22Rv1 (cell line): ENCODE results near the gene D2HGDH.
"Not testable (repeated sequence)": the region's sequence is repeated elsewhere in the genome, so short reads cannot be mapped to it uniquely, and the experiment has no call there.

Source experiments
- H3K27ac ChIP-seq: fragments of 450-650 bp; 2 replicates; pipeline ENCODE4 v1.5.1; 2017
- CTCF ChIP-seq: fragments of 450-650 bp; IDR thresholded peaks from 2 replicates; pipeline ENCODE4 v1.5.1; 2017; ENCODE audit warnings: mild to moderate bottlenecking
- ZFX ChIP-seq: fragments of 450-650 bp; IDR thresholded peaks from 2 replicates; pipeline ENCODE4 v1.6.1; 2017; ENCODE audit warnings: antibody characterized with exemption, borderline replicate concordance

D2HGDH gene

GRCh38 chr2:241724975-241725870, 9.2 kb upstream of the D2HGDH start:
- H3K27ac ChIP-seq, result no peak overlapping the region
- TF ChIP-seq CTCF, result no peak
- no peak for TF ChIP-seq ZFX

- no peak overlapping the region for H3K27ac ChIP-seq
- TF ChIP-seq CTCF, result no peak
- no peak for TF ChIP-seq ZFX
Observed at GRCh38 chr2:241726459-241726858, 8.0 kb upstream of the D2HGDH start.

- TF ChIP-seq ZFX (no peak), CTCF (no peak)
- no peak overlapping the region for H3K27ac ChIP-seq
Observed at GRCh38 chr2:241728000-241728399, 6.4 kb upstream of the D2HGDH start.

GRCh38 chr2:241728627-241729026, 5.8 kb upstream of the D2HGDH start:
- TF ChIP-seq ZFX (no peak), CTCF (no peak)
- H3K27ac ChIP-seq, result no peak overlapping the region

- TF ChIP-seq ZFX, result no peak
- TF ChIP-seq CTCF, result no peak
- H3K27ac ChIP-seq, result no peak overlapping the region
Observed at GRCh38 chr2:241729868-241730267, 4.6 kb upstream of the D2HGDH start.

- H3K27ac ChIP-seq, result no peak overlapping the region
- no peak for TF ChIP-seq CTCF
- TF ChIP-seq ZFX, result no peak
Observed at GRCh38 chr2:241730671-241731293, 3.6 kb upstream of the D2HGDH start.

- H3K27ac ChIP-seq, result not testable (repeated sequence)
- peak; percentile 80 for TF ChIP-seq CTCF
Observed at GRCh38 chr2:241732513-241733186, 1.8 kb upstream of the D2HGDH start.
